CD4-positive, alpha-beta T cell treated with Interleukin-12 subunit alpha and Interleukin-12 subunit beta, for 1 hour (primary cell): ENCODE data around the gene CCDC175.

Experiments used
- DNase-seq: peaks from one replicate; pipeline ENCODE4 v3.0.0-alpha.2; 2020

CCDC175 gene

GRCh38 chr14:59576332-59577294 is at the start of gene CCDC175:
TSS of gene CCDC175 (minus strand) at chr14:59576812. CDS start at chr14:59576775, 37 bp downstream.
- DNase-seq = peak; percentile 80

DNA sequence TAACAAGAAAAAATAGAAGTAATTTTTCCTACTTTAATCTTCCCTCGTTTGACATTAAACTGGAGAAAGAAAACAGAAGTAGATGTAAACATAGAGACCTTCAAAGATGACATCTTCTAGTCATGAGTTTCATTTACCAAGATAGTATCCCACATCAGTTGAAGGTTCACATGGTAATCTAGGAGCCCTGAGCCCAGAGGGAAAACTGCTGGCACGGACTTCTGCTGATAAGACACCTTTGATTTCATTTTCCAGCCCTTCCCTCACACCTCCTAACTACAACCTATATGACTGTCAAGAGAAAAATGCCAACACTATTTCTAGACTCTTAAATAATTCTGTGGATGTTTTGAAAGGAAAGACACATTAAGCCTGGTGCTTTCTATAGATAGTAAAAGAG is 46.0 kb upstream of the CCDC175 start:
- DNase-seq = no peak

GRCh38 chr14:59619061-59619460 is 42.4 kb upstream of the CCDC175 start:
- no peak for DNase-seq

DNA sequence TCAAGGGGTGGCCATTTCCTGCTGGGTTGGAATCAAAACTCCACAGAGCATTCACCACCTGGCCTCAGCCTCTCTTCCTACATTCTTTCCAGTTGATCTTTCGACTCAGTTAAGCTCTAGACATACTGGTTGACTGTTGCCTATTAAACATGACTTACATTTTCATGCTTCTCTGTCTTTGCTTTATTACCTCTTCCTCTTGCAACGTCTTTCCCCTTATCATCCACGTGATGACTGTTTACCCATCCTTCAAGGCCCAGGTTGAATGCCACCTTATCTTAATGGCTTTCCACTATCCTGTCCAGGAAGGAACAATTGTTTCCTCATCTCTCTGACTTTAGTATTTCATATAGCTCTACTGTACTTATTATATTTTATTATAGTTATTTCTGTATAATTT is 24.4 kb upstream of the CCDC175 start:
- no peak for DNase-seq

GRCh38 chr14:59600211-59600945 is 23.8 kb upstream of the CCDC175 start:
- DNase-seq = no peak

DNA sequence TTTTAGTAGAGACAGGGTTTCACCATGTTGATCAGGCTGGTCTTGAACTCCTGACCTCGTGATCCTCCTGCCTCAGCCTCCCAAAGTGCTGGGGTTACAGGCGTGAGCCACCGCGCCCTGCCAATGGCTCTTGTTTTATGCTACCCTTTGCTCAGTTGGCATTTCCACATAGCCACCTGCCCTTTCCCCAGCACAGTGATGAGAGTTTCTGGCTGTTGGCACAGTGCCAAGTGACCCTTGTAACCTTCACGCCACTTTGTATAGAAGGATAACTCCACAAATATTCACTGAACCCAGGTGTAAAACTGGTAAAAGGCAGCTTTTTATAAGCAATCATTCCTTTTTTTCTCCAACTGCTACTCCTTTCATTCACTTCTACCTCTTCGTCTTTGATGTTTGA is 18.5 kb upstream of the CCDC175 start:
- DNase-seq = no peak

DNA sequence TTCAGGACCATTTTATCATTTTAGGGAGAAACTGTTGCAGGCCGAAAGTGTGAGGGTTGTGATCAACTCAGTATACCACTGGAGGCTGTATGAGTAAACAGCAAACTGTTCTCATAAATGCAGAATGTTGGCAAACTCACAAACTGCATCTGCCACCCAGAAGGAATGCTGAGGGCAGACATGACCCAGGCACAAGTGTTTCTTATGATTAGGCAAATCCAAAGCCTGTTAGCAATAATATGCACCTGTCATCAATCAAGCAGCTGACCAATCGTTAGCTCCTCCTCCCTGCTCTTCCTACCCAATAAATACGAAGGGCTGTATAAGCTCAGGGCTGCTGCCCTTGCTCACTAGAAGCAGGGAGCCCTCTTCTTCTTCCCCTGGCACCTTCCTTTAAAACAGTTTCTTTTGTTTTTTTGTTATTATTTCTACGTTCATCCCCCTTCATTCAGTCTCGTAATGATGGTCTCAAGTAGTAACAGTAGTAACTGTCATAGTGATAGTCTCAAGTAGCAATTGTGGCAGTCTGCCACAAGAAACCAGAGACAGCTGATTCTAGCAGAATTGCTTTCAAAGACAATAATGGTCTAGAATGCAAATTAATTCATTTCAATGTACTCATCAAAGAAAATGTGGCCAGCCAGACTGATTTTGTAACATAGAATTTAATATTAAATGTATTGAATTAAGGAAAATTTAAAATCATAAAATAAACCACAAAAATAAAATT is 15.2 kb upstream of the CCDC175 start:
- no peak for DNase-seq

GRCh38 chr14:59588101-59588500 is 11.5 kb upstream of the CCDC175 start:
- no peak for DNase-seq

GRCh38 chr14:59585891-59586554 is 9.4 kb upstream of the CCDC175 start:
- DNase-seq = no peak

GRCh38 chr14:59583755-59584154 is 7.1 kb upstream of the CCDC175 start:
- no peak for DNase-seq

DNA sequence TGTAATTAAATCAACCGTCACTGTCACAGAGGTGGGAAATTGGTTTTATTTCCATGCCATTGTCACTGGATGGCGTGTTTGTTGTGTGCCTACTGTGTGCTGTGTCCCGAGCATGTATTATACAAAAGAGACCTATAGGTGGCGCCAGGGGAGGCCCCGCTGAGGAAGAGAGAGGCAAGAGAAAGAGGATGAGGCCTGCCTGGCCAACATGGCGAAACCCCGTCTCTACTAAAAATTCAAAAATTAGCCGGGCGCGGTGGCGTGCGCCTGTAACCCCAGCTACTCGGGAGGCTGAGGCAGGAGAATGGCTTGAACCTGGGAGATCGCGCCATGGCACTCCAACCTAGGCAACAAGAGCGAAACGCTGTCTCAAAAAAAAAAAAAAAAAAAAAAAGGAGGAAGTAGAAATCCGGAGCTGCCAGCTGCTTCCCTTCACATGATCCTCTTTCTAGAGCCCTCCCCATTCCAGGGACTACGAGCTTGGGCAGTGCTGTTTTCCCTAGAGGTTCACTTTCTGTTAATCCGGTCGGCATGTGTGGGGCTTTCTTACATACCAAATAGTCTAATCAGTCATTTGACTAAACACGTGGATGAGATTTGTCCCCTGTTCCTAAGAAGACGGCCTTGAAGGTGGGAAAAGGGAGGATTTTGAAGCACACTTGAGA is 6.4 kb upstream of the CCDC175 start:
- DNase-seq = no peak

- no peak for DNase-seq
Observed at GRCh38 chr14:59582161-59582560, 5.5 kb upstream of the CCDC175 start.

DNA sequence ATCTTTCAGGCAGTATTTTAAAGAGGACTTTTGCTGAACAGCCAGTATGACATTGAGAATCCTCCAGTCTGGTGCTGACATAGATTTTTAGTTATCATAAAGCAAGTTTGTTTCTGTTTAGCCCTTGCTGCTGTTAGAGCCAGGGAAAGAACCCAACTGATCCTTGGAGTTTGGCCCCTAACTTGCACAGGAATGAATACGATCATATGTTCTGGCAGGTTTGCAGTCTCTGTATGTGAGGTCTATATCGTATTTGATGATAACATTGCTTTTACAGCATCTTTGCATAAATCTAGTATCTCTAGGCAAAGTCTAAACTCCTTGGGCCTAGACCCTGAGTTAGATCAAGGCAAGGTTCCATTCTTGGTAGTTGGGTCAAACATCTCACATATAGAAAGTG is 4.3 kb upstream of the CCDC175 start:
- DNase-seq = no peak

- no peak for DNase-seq
Observed at GRCh38 chr14:59570122-59570521, 6.5 kb downstream of the CCDC175 start.

DNA sequence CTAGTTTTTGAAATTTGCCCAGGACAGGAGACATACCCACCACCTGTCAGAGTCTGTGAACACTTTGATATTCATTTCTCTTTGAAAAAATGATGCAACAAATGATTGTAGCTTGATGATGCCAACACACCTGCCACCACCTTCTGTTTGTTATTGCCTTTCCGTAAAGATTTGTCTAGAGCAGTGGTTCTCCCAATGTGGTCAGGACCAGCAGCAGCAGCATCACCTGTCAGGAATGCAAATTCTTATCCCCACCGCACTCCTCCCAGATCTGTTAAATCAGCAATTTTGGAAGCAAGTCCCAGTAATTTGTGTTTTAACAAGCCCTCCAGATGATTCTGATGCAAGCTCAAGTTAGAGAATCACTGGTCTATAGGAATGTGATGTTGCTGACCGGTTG is 9.9 kb downstream of the CCDC175 start:
- no peak for DNase-seq

DNA sequence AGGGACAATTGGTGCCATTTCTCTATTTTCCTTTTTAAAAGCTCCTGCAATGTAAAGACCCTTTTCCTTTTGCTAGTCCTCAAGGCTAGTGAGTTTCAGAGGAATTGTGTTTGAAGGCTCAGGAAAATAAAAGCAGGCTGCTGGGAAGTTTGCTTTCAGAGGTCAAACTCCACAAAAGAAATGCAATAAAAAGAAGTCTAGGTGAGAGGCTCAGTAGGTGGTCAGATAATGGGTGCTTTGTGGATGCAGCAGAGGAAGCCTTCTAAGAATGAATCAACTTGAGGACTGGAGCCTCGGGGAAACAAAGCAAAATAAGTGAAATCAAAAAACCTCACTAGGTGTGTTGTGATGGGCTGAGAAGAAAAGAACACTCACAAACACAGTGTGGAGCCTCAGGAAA is 10.3 kb downstream of the CCDC175 start:
- no peak for DNase-seq

DNA sequence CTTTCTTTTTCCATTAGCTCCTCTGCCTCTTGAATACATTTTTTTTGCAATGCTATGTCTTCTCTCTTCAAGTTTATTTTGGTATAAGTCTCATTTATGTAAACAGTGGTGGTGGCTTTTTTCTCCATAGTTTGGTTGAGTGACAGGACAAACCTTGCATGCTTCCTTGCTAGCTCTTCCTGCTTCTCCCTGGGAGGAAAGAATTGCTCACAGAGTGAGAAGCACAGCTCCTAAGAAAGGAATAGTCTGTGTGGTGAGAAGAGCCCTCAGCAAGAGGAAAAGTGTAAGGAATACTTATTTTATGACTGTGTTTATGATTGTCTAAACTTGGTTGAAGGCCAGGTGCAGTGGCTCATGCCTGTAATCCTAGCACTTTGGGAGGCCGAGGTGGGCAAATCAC is 11.5 kb downstream of the CCDC175 start:
- DNase-seq = no peak

GRCh38 chr14:59564366-59564765 is 12.2 kb downstream of the CCDC175 start:
- no peak for DNase-seq

DNA sequence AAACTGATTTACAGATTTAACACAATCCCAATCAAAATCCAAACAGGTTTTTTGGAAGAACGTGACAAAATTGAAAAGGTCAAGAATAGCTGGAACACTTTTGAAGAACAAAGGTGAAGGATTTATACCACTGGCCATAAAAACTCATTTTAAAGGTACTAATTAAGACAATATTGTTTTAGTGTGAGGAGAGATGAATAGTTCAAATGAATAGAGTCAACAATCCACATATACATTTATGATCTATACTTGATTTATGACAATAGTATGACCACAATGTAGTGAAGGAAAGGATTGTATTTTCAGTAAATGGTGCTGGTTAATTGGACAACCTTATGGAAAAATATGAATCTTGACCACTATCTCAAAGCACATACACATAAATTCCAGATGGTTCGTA is 29.3 kb downstream of the CCDC175 start:
- no peak for DNase-seq

DNA sequence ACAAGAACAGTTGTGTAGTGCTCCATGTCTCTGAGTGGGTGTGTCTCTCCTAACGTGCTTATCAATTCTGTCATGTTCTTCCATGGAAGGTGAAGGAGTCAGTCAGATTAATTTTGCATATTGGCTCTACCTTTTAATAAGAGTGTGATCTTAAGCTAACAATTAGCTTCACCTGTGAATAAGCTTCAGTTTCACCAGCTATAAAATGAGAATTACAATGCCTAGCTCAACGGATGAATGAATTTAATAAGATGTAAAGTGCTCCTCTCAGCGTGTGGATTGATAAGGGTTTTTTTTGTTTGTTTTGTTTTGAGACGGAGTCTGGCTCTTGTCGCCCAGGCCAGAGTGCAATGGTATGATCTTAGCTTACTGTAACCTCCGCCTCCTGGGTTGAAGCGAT is 32.7 kb downstream of the CCDC175 start:
- no peak for DNase-seq

- no peak for DNase-seq
Observed at GRCh38 chr14:59541731-59542130, 34.9 kb downstream of the CCDC175 start.

DNA sequence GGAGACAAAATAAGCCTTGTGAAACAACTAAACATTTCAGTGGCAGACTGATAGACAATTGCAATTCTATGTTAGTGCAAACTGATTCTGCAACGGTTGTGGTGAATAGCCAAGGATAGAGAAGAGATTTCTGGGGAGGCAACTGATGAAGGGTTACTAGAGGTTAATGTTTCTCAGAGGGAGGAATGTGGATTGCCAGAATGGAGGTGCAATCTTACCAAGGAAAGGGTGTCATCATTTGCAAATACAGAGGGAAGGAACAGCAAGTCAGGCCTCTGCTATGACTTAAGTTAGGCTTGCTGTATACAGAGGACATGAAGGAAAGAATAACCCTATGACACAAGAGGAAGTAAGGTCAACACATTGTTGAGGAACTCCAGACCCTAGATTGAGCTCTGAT is 35.8 kb downstream of the CCDC175 start:
- DNase-seq = no peak
